HepG2 (cell line): ENCODE results near the gene FBXO33. TPM values are rescaled to one million over a fixed set of nuclear protein-coding genes. Genes with fewer than 3 reads are reported as not detected.

Experiments used
- BRD4 ChIP-seq: sonication (generic); formaldehyde crosslinking; IDR thresholded peaks from 2 replicates; pipeline ENCODE4 v1.4.0; 2020; ENCODE audit warnings: missing genetic modification reagents
- CBFB ChIP-seq: sonication (generic); formaldehyde crosslinking; IDR thresholded peaks from 2 replicates; pipeline ENCODE4 v1.4.0; 2020; ENCODE audit warnings: missing genetic modification reagents
- DBP ChIP-seq: sonication (generic); formaldehyde crosslinking; IDR thresholded peaks from 2 replicates; pipeline ENCODE4 v1.4.0; 2020; ENCODE audit warnings: missing genetic modification reagents; ENCODE audit errors: not compliant biosample characterization
- EP300 ChIP-seq, 3 experiments: sonication (generic) in 1 of 3; formaldehyde crosslinking in 1 of 3; IDR thresholded peaks; 2 replicates each; pipeline versions ENCODE4 v1.5.1 to v1.6.1; 2011 to 2020; ENCODE audit warnings: low read depth in 2 of 3, low read length in 2 of 3, borderline replicate concordance in 1 of 3, improper control_type of control experiment in 1 of 3, mild to moderate bottlenecking in 1 of 3, missing genetic modification reagents in 1 of 3, moderate library complexity in 1 of 3
- JDP2 ChIP-seq: sonication (generic); formaldehyde crosslinking; IDR thresholded peaks from 2 replicates; pipeline ENCODE4 v1.8.1; 2022; ENCODE audit warnings: missing genetic modification reagents, borderline replicate concordance
- MAX ChIP-seq: IDR thresholded peaks from 2 replicates; pipeline ENCODE4 v1.6.1; 2012; ENCODE audit warnings: inconsistent platforms
- MTERF4 ChIP-seq: sonication (generic); formaldehyde crosslinking; IDR thresholded peaks from 2 replicates; pipeline ENCODE4 v1.8.0; 2023; ENCODE audit warnings: mild to moderate bottlenecking, missing genetic modification reagents
- MTF2 ChIP-seq: sonication (generic); formaldehyde crosslinking; IDR thresholded peaks from 2 replicates; pipeline ENCODE4 v1.5.0; 2020; ENCODE audit warnings: missing genetic modification reagents, borderline replicate concordance
- NFKB2 ChIP-seq: sonication (generic); formaldehyde crosslinking; IDR thresholded peaks from 2 replicates; pipeline ENCODE4 v1.4.0; 2020; ENCODE audit warnings: missing genetic modification reagents, borderline replicate concordance
- NPAS2 ChIP-seq: sonication (generic); formaldehyde crosslinking; IDR thresholded peaks from 2 replicates; pipeline ENCODE4 v1.8.0; 2022; ENCODE audit warnings: mild to moderate bottlenecking, missing genetic modification reagents, borderline replicate concordance
- PHB2 ChIP-seq: fragments of 450-650 bp; IDR thresholded peaks from 2 replicates; pipeline ENCODE4 v1.6.1; 2018; ENCODE audit not compliant: partially characterized antibody
- PRPF4 ChIP-seq: fragments of 200-400 bp; formaldehyde crosslinking; IDR thresholded peaks from 2 replicates; pipeline ENCODE4 v1.6.1; 2016; ENCODE audit warnings: low read length, low read depth; ENCODE audit not compliant: poor library complexity, severe bottlenecking
- SP5 ChIP-seq: IDR thresholded peaks from 2 replicates; pipeline ENCODE4 v1.6.1; 2016; ENCODE audit warnings: low read depth, borderline replicate concordance
- TAF1 ChIP-seq: sonication (generic); formaldehyde crosslinking; IDR thresholded peaks from 2 replicates; pipeline ENCODE4 v1.4.0; 2020; ENCODE audit warnings: missing genetic modification reagents
- TP53 ChIP-seq: sonication (generic); formaldehyde crosslinking; conservative IDR thresholded peaks from 2 replicates; pipeline ENCODE4 v1.4.0; 2020; ENCODE audit warnings: missing genetic modification reagents
- ZFP36L1 ChIP-seq: sonication (generic); formaldehyde crosslinking; IDR thresholded peaks from 2 replicates; pipeline ENCODE4 v1.8.0; 2022; ENCODE audit warnings: mild to moderate bottlenecking, missing genetic modification reagents, moderate library complexity
- ZIK1 ChIP-seq: sonication (generic); formaldehyde crosslinking; IDR thresholded peaks from 2 replicates; pipeline ENCODE4 v1.5.0; 2020; ENCODE audit warnings: mild to moderate bottlenecking, low read depth, missing genetic modification reagents, borderline replicate concordance
- ZNF205 ChIP-seq: IDR thresholded peaks from 2 replicates; pipeline ENCODE4 v1.6.1; 2018; ENCODE audit warnings: missing biosample characterization, missing genetic modification reagents
- ZNF281 ChIP-seq: sonication (generic); formaldehyde crosslinking; IDR thresholded peaks from 2 replicates; pipeline ENCODE4 v1.4.0; 2020; ENCODE audit warnings: missing genetic modification reagents, borderline replicate concordance
- ZNF704 ChIP-seq: sonication (generic); formaldehyde crosslinking; IDR thresholded peaks from 2 replicates; pipeline ENCODE4 v1.8.1; 2023; ENCODE audit warnings: mild to moderate bottlenecking, inconsistent platforms, moderate library complexity, missing genetic modification reagents, borderline replicate concordance
- ZNF766 ChIP-seq: sonication (generic); formaldehyde crosslinking; IDR thresholded peaks from 2 replicates; pipeline ENCODE4 v1.5.0; 2020; ENCODE audit warnings: missing genetic modification reagents, borderline replicate concordance
- ZNF775 ChIP-seq: sonication (generic); formaldehyde crosslinking; IDR thresholded peaks from 2 replicates; pipeline ENCODE4 v1.4.0; 2020; ENCODE audit warnings: missing genetic modification reagents, mild to moderate bottlenecking, moderate library complexity, borderline replicate concordance
- ZSCAN30 ChIP-seq: sonication (generic); formaldehyde crosslinking; IDR thresholded peaks from 2 replicates; pipeline ENCODE4 v1.5.0; 2020; ENCODE audit warnings: mild to moderate bottlenecking, missing genetic modification reagents
- polyA plus RNA-seq, 8 experiments: library from polyadenylated mRNA; depleted of rRNA in 3 of 8; stranded (reverse) in 7 of 8; unstranded in 1 of 8; fragments of >200 nt; fragmentation: Illumina TruSeq in 4 of 8; extraction: Trizol in 4 of 8; gene quantifications; 2 replicates each; pipeline versions ENCODE4 v1.2.1 to v1.2.3, GENCODE V29; 2011 to 2016; ENCODE audit warnings: low read depth in 4 of 8, missing spikeins in 1 of 8, mixed read lengths in 1 of 8; ENCODE audit not compliant: insufficient read depth in 1 of 8
- total RNA-seq, 5 experiments: library from RNA; depleted of rRNA; stranded (reverse); fragments of >200 nt; fragmentation: Illumina TruSeq; extraction: Trizol; gene quantifications; 2 replicates each; pipeline ENCODE4 v1.2.3, GENCODE V29; 2016; ENCODE audit warnings: low read depth in 1 of 5

The FBXO33 gene
- total and polyA plus RNA-seq, 2 of the 13 experiments (the other 11 are each of a cell fraction or from before 2014, with no cell fraction given) = 15.5 to 16.9 TPM

GRCh38 chr14:39431416-39432178 lies 636 bp downstream of the FBXO33 start (continued):
- TF ChIP-seq PRPF4 (no peak), ZNF775 (no peak), ZNF281 (CRISPR knock-in tag) (no peak), ZSCAN30 (CRISPR knock-in tag) (no peak), ZNF205 (no peak; the same call in 1 of the 2 replicates), JDP2 (CRISPR knock-in tag) (no peak; the same call in 1 of the 2 replicates), BRD4 (CRISPR knock-in tag) (no peak), DBP (CRISPR knock-in tag) (no peak), ZNF766 (CRISPR knock-in tag) (0 out of 2 replicates have a peak, but pooled peaks have one; percentile 91), EP300 (IDR thresholded peaks at IDR 0.05; ENCODE audit: low read depth in 2 of 2, low read length in 2 of 2) (no peak), EP300 (CRISPR knock-in tag; IDR thresholded peaks at IDR 0.05; ENCODE audit: borderline replicate concordance) (0 out of 2 replicates have a peak, but pooled peaks have one; percentile 18), TAF1 (peak; percentile 81), MAX (no peak), CBFB (peak; percentile 52), SP5 (CRISPR knock-in tag) (no peak), NFKB2 (CRISPR knock-in tag) (peak; percentile 15), NPAS2 (CRISPR knock-in tag) (no peak), MTERF4 (CRISPR knock-in tag) (no peak), ZFP36L1 (CRISPR knock-in tag) (no peak; the same call in 1 of the 2 replicates), TP53 (no peak), MTF2 (CRISPR knock-in tag) (no peak), PHB2 (no peak), ZIK1 (CRISPR knock-in tag) (peak; percentile 13; the same call in 1 of the 2 replicates), ZNF704 (0 out of 2 replicates have a peak, but pooled peaks have one; percentile 29)
